Suprapubic skin (tissue), 4 donors: ENCODE results near the gene NDUFS8. TPM values are rescaled to one million over a fixed set of nuclear protein-coding genes. Genes with fewer than 3 reads are reported as not detected.

ENCODE experiments used
- DNase-seq, 2 donors: peaks; one replicate each; pipeline ENCODE4 v3.0.0-alpha.2; 2019; ENCODE audit warnings: low spot score in 2 of 2
- H3K27ac ChIP-seq: fragments of 200-600 bp; sonication (generic); one replicate; pipeline ENCODE4 v1.5.1; 2019
- H3K27me3 ChIP-seq: fragments of 200-600 bp; sonication (generic); one replicate; pipeline ENCODE4 v1.5.1; 2019
- H3K36me3 ChIP-seq: fragments of 200-600 bp; sonication (generic); one replicate; pipeline ENCODE4 v1.5.1; 2019
- H3K4me1 ChIP-seq: fragments of 200-600 bp; sonication (generic); one replicate; pipeline ENCODE4 v1.5.1; 2019
- H3K4me3 ChIP-seq: fragments of 200-600 bp; sonication (generic); one replicate; pipeline ENCODE4 v1.5.1; 2019; ENCODE audit warnings: mild to moderate bottlenecking
- H3K9me3 ChIP-seq: fragments of 200-600 bp; sonication (generic); one replicate; pipeline ENCODE4 v1.5.1; 2019
- CTCF ChIP-seq, 2 donors: fragments of 200-600 bp in 1 of 2; fragments of 450-650 bp in 1 of 2; sonication (generic) in 1 of 2; IDR thresholded peaks; one replicate each; pipeline ENCODE4 v1.5.1; 2016 to 2019; ENCODE audit warnings: antibody characterized with exemption in 2 of 2, mild to moderate bottlenecking in 1 of 2, moderate library complexity in 1 of 2
- EP300 ChIP-seq: sonication (generic); formaldehyde crosslinking; IDR thresholded peaks from one replicate; pipeline ENCODE4 v1.6.1; 2017; ENCODE audit warnings: antibody characterized with exemption
- POLR2A ChIP-seq, 2 donors: fragments of 450-650 bp; IDR thresholded peaks; one replicate each; pipeline ENCODE4 v1.6.1; 2017; ENCODE audit warnings: antibody characterized with exemption in 2 of 2, mild to moderate bottlenecking in 2 of 2, moderate library complexity in 2 of 2
- POLR2AphosphoS5 ChIP-seq, 3 donors: sonication (generic); formaldehyde crosslinking; IDR thresholded peaks; one replicate each; pipeline ENCODE4 v1.6.1; 2017; ENCODE audit warnings: antibody characterized with exemption in 3 of 3
- WGBS: methylation state at CpG from one replicate; pipeline ENCODE4 v1.1.5; 2018; 5-methylcytosine and 5-hydroxymethylcytosine counted together
- total RNA-seq, 4 donors: library from RNA; depleted of rRNA; stranded (reverse); fragments of >200 nt; gene quantifications; one replicate each; pipeline ENCODE4 v1.1.0, GENCODE V29; 2016

NDUFS8 gene
- total RNA-seq, 4 donors from 2014 or later = 90.8 to 155 (median 148) TPM

- TF ChIP-seq EP300 (no peak), POLR2A (IDR thresholded peaks at IDR 0.05) (no peak)
- no peaks in the 10 kb centered on the region for H3K9me3 ChIP-seq
- peak; percentile 72 to 75 for DNase-seq
- H3K27me3 ChIP-seq = no peaks in the 10 kb centered on the region
- WGBS = 16% methylated on average over 3 of the region's 10 CpGs
- H3K36me3 ChIP-seq = peaks cover 28% of the 10 kb centered on the region
- peak overlapping the region; percentile 69 for H3K4me3 ChIP-seq
- peaks cover 80% of the 10 kb centered on the region for H3K4me1 ChIP-seq
- peak overlapping the region; percentile 83 for H3K27ac ChIP-seq
Measured at GRCh38 chr11:68039526-68040086, 9.1 kb downstream of the NDUFS8 start.

DNA sequence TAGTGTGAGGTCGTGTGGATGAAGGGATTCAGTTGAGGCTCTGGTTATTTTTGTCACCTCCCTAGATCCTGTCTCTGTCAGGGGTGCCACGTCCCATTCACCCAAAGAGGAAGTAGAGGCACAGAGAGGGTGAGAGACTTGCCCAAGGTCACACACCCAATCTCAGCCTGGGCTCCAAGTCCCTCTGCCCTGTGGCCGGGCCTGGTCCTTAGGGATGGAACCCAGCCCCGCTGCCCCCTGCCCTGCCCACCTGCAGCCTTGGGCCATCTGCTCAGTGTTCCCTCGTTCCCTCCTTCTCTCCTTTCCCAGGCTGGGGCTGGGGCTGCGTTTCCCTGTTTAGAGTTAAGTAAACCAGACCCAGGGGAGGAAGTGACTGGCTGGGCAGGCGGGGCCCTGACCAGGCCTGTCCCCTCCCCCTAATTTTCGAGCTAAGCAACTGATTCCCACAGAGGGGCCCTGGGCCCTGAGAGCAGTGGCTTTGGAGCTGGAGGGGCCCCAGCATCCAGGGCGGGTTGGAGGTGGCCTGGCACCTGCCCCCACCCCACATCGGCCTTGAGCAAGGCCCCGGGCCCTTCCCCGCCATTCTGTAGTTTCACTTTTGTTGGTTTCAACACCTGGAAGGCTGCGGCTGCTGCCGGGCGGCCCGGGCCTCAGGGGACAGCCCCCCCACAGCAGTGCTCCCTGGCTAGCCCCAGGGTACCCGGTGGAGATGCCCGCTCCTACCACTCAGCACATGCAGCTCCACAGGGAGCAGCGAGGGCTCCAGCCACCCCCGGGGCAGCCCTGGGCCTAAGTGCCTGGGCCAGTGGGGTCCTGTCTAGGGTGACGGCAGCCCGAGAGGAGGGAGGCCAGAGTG is 9.8 kb downstream of the NDUFS8 start:
- TF ChIP-seq EP300 (no peak), CTCF (IDR thresholded peaks at IDR 0.05) (no peak), POLR2AphosphoS5 (IDR thresholded peaks at IDR 0.05) (no peak), POLR2A (IDR thresholded peaks at IDR 0.05) (no peak)
- peaks cover 33% of the 10 kb centered on the region for H3K36me3 ChIP-seq
- H3K4me1 ChIP-seq = peaks cover 80% of the 10 kb centered on the region
- 41% methylated on average over 9 of the region's 22 CpGs for WGBS
- peak overlapping the region; percentile 83 for H3K27ac ChIP-seq
- no peaks in the 10 kb centered on the region for H3K9me3 ChIP-seq
- DNase-seq = peak; percentile 84 to 89
- no peaks in the 10 kb centered on the region for H3K27me3 ChIP-seq
- H3K4me3 ChIP-seq = peak overlapping the region; percentile 69

DNA sequence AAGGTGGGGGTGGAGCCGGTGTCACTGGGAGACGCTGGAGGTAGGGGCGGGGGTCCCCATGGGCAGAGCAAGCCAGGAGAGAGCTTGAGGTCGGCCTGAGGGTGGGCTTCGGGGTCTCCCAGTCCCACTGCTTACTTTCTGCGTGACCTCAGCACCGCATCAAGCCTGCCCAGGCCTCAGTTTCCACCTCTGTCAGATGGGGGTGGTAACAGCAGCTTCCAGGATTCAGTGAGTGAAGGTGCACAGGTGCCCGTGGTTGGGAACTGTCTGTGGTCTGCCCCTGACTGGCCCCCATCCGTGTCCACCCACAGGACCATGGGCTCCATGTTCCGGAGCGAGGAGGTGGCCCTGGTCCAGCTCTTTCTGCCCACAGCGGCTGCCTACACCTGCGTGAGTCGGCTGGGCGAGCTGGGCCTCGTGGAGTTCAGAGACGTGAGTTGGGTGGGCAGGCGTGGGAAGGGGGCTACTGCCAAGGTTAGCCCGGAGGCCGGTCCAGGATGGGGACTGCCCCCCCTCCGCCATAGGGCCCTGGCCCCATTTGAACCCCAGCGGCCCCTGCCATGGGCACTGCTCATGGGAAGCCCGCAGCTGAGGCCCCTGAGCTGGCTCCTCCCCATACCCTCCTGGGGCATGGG is 10.6 kb downstream of the NDUFS8 start:
- 75% methylated on average over 19 of the region's 23 CpGs for whole genome bisulfite sequencing
- peak; percentile 66 to 78 for DNase-seq
- TF ChIP-seq POLR2AphosphoS5 (IDR thresholded peaks at IDR 0.05) (no peak), EP300 (no peak), POLR2A (IDR thresholded peaks at IDR 0.05) (no peak)
- H3K27me3 ChIP-seq = no peaks in the 10 kb centered on the region
- H3K4me1 ChIP-seq = peaks cover 78% of the 10 kb centered on the region
- peak overlapping the region; percentile 83 for H3K27ac ChIP-seq
- peak overlapping the region; percentile 69 for H3K4me3 ChIP-seq
- H3K9me3 ChIP-seq = no peaks in the 10 kb centered on the region
- H3K36me3 ChIP-seq = peaks cover 41% of the 10 kb centered on the region

DNA sequence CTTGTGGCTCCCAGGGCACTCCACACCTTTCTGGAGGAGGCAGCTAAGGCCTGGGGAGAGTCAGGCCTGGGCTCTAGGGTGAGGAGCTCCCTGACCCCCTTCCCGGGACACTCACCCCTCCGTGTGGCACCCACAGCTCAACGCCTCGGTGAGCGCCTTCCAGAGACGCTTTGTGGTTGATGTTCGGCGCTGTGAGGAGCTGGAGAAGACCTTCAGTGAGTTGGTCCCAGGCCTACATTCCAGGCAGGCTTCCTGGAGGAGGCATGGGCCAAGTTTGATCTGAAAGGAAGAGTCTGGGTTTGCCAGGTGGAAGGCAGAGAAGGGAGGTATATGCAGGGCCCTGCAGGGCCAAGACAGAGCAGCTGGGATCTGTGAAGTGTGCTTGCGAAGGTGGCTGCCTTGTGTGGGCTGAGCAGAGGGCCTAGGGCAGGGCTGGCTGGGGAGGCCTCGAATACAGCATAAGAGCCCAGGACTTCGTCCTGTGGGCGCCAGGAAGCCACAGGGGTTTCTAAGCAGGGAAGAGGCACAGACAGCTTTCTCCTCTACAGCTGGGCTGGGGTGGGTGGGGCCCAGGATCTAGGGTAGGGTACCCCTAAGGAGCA is 11.2 kb downstream of the NDUFS8 start:
- Histone ChIP-seq H3K4me1 (peaks cover 72% of the 10 kb centered on the region), H3K4me3 (no peak overlapping the region), H3K9me3 (no peaks in the 10 kb centered on the region), H3K27me3 (no peaks in the 10 kb centered on the region), H3K36me3 (peaks cover 43% of the 10 kb centered on the region), H3K27ac (no peak overlapping the region)
- no peak for TF ChIP-seq CTCF (IDR thresholded peaks at IDR 0.05)
- TF ChIP-seq POLR2AphosphoS5 (IDR thresholded peaks at IDR 0.05) = no peak
- no peak for TF ChIP-seq EP300
- no peak for TF ChIP-seq POLR2A (IDR thresholded peaks at IDR 0.05)
- 100% methylated on average over 2 of the region's 12 CpGs for WGBS
- peak; percentile 51 to 75 for DNase-seq

DNA sequence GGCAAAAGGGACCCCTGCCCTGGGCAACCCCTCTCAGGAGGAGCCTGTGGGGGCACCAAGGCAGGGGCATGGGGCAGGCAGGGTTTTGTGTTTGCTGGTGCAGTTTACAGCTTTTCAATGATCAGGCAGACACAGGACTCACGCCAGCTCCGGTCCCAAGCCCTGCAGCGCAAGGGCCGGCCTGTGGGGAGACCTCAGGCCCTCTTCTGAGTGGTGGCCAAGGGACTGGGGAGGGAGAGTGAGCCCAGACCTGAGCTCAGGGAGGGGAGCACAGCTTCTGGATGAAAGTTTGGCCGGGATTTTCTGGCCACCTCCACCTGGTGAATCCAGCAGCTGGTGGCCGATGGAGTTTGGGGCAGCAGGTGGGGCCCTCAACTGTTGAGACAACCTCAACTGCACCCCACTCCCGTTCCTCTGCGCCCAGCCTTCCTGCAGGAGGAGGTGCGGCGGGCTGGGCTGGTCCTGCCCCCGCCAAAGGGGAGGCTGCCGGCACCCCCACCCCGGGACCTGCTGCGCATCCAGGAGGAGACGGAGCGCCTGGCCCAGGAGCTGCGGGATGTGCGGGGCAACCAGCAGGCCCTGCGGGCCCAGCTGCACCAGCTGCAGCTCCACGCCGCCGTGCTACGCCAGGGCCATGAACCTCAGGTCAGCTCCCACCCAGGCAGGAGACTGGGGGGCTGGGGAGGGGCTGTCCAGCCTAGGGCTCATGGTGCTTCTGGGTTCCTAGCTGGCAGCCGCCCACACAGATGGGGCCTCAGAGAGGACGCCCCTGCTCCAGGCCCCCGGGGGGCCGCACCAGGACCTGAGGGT is 11.9 kb downstream of the NDUFS8 start:
- H3K27ac ChIP-seq = peak overlapping the region; percentile 78
- peaks cover 44% of the 10 kb centered on the region for H3K36me3 ChIP-seq

More for the DNA sequence above, 11.9 kb downstream of the NDUFS8 start:
- H3K9me3 ChIP-seq = no peaks in the 10 kb centered on the region
- no peaks in the 10 kb centered on the region for H3K27me3 ChIP-seq
- peak; percentile 61 to 74 for DNase-seq
- TF ChIP-seq POLR2AphosphoS5 (IDR thresholded peaks at IDR 0.05) (no peak), EP300 (no peak), POLR2A (IDR thresholded peaks at IDR 0.05) (no peak), CTCF (IDR thresholded peaks at IDR 0.05) (no peak)
- no peak overlapping the region for H3K4me3 ChIP-seq
- WGBS = 87% methylated on average over 9 of the region's 27 CpGs
- H3K4me1 ChIP-seq = peaks cover 65% of the 10 kb centered on the region
